ENCODE results near the gene MAML2. TPM values are rescaled to one million over a fixed set of nuclear protein-coding genes. Genes with fewer than 3 reads are reported as not detected.

The MAML2 gene
- total RNA-seq, 1 experiment from 2014 or later, result 2.7 TPM

DNA sequence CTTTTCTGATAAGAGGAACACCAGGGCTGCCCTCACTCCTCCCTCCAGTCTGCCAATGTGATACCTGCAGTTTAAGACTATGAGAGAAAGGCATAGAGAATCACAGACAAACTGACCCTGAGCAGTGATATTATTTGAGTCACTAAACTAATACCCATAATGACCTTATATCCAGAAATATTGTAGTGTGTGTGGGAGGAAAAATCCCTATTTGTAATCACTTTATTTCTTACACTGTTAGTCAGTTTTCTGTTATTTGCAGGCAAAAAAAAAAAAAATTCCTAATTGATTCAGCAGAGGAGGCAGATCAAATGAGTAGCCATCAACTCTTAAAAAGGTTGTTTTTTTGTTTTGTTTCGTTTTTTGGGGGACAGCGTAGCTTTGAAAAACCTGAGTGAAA lies 82.5 kb downstream of the MAML2 start:
- Histone ChIP-seq H4K8ac (replicated peaks; ENCODE audit: insufficient read length, low read depth, low read length) (no peak overlapping the region), H2BK12ac (ENCODE audit: insufficient read length, low read depth, low read length) (no peak overlapping the region), H3K14ac (ENCODE audit: insufficient read depth, low read length) (no peak overlapping the region), H3K4me2 (ENCODE audit: insufficient read depth, insufficient read length, low read length) (no peak overlapping the region), H3T11ph (ENCODE audit: low read length) (no peak overlapping the region), H3K23ac (ENCODE audit: insufficient read length, low read depth, low read length) (no peak overlapping the region), H3K9ac (ENCODE audit: extremely low read depth, insufficient read length, low read length) (no peak overlapping the region), H2AK5ac (ENCODE audit: insufficient read length, low read length) (no peak overlapping the region), H4K5ac (ENCODE audit: insufficient read length, low read depth, low read length) (no peak overlapping the region), H3K79me1 (ENCODE audit: insufficient read depth, low read depth, low read length, poor library complexity, severe bottlenecking) (peaks cover under 1% of the 10 kb centered on the region), H2BK20ac (ENCODE audit: low read depth, low read length, poor library complexity, severe bottlenecking) (no peak overlapping the region), H2BK5ac (ENCODE audit: insufficient read length, low read length) (no peak overlapping the region), H4K91ac (ENCODE audit: insufficient read length, low read depth, low read length) (no peak overlapping the region), H4K20me1 (ENCODE audit: control insufficient read depth, insufficient read depth, insufficient read length) (no peaks in the 10 kb centered on the region), H2AFZ (ENCODE audit: low read length) (no peak overlapping the region), H2BK15ac (ENCODE audit: low read depth, low read length) (no peak overlapping the region), H3K56ac (ENCODE audit: insufficient read length, low read depth, low read length) (no peak overlapping the region), H3K23me2 (ENCODE audit: insufficient read length, low read depth, low read length, poor library complexity, severe bottlenecking) (no peaks in the 10 kb centered on the region), H3K79me2 (ENCODE audit: insufficient read depth, low read length) (no peaks in the 10 kb centered on the region), H3K27me3 (ENCODE audit: insufficient read depth, low read length) (no peaks in the 10 kb centered on the region), H2BK120ac (ENCODE audit: low read depth, low read length, poor library complexity, severe bottlenecking) (no peak overlapping the region), H3K27ac (ENCODE audit: insufficient read length, low read depth, low read length) (no peak overlapping the region), H3K9me3 (ENCODE audit: control insufficient read depth, low read depth, low read length) (no peaks in the 10 kb centered on the region), H3K4ac (ENCODE audit: low read depth, low read length) (no peak overlapping the region), H3K4me1 (ENCODE audit: insufficient read depth, low read length) (no peaks in the 10 kb centered on the region; the same call in 1 of the 2 replicates), H3K18ac (ENCODE audit: insufficient read length, low read depth, low read length) (no peak overlapping the region)
- no peak overlapping the region; a peak in 1 of 7 replicates for H3K27ac Mint-ChIP-seq
- peaks cover 8 to 15% of the 10 kb centered on the region in 2 experiments for H3K4me1 Mint-ChIP-seq
- no peaks in the 10 kb centered on the region for H3K36me3 Mint-ChIP-seq (ENCODE audit: insufficient read depth in 1 of 3, low read depth in 3 of 3)
- H3K4me3 Mint-ChIP-seq, result no peak overlapping the region
- no CpG with 5 or more reads among the region's 2 CpGs for WGBS (ENCODE audit: extremely low coverage, insufficient read length, low lambda C conversion rate)
- no peaks in the 10 kb centered on the region for H3K27me3 Mint-ChIP-seq (ENCODE audit: low read depth)
- TF ChIP-seq, protein P1, sequence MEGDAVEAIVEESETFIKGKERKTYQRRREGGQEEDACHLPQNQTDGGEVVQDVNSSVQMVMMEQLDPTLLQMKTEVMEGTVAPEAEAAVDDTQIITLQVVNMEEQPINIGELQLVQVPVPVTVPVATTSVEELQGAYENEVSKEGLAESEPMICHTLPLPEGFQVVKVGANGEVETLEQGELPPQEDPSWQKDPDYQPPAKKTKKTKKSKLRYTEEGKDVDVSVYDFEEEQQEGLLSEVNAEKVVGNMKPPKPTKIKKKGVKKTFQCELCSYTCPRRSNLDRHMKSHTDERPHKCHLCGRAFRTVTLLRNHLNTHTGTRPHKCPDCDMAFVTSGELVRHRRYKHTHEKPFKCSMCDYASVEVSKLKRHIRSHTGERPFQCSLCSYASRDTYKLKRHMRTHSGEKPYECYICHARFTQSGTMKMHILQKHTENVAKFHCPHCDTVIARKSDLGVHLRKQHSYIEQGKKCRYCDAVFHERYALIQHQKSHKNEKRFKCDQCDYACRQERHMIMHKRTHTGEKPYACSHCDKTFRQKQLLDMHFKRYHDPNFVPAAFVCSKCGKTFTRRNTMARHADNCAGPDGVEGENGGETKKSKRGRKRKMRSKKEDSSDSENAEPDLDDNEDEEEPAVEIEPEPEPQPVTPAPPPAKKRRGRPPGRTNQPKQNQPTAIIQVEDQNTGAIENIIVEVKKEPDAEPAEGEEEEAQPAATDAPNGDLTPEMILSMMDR (conservative IDR thresholded peaks at IDR 0.05), result no peak
- no peak for DNase-seq
- H3K9me3 Mint-ChIP-seq, result no peaks in the 10 kb centered on the region
